GM12878 (cell line): ENCODE results near the gene SCNN1G. TPM values are rescaled to one million over a fixed set of nuclear protein-coding genes. Genes with fewer than 3 reads are reported as not detected.

Source experiments
- ATAC-seq: fragments of 200-7000 bp; cut with Tn5 transposase; 3 replicates; pipeline ENCODE4 v1.9.1; 2020; ENCODE audit warnings: mild to moderate bottlenecking, moderate library complexity
- BruUV-seq: library from RNA; stranded (reverse); fragments of 400-500 nt; replicated peaks from 2 replicates; lab custom pipeline; 2021; lab: Mats Ljungman, UMichigan
- CTCF ChIA-PET: fragments of 300-600 bp; sonication (Branson Sonifier 250); formaldehyde crosslinking; extraction: SDS; loops from one replicate; lab custom pipeline; 2021; ENCODE audit warnings: inconsistent platforms; lab: Yijun Ruan, JAX
- POLR2A ChIA-PET: fragments of 350-600 bp; formaldehyde crosslinking; extraction: SDS; loops from one replicate; lab custom pipeline; 2021; ENCODE audit warnings: inconsistent platforms; lab: Charles Lee
- RAD21 ChIA-PET: fragments of 300-600 bp; sonication (Branson Sonifier 250); formaldehyde crosslinking; loops from one replicate; lab custom pipeline; 2023; ENCODE audit warnings: antibody characterized with exemption; ENCODE audit not compliant: unreplicated experiment; lab: Charles Lee
- SMC1A ChIA-PET: fragments of 300-600 bp; sonication (Branson Sonifier 250); formaldehyde crosslinking; loops from one replicate; lab custom pipeline; 2023; ENCODE audit not compliant: unreplicated experiment, uncharacterized antibody; lab: Charles Lee
- DNase-seq: peaks from one replicate; pipeline ENCODE4 v3.0.0-alpha.2; 2011; ENCODE audit warnings: low read depth, low spot score
- FAIRE-seq: peaks from 3 replicates; lab custom pipeline; 2011; peaks lifted over from hg19 to GRCh38; lab: Jason Lieb, UNC
- H2AFZ ChIP-seq: 2 replicates; pipeline ENCODE4 v1.6.0; 2011; ENCODE audit warnings: low read depth, low read length, control low read depth; ENCODE audit not compliant: control insufficient read depth
- H3K27ac ChIP-seq: 2 replicates; pipeline ENCODE4 v1.5.1; 2011; ENCODE audit warnings: control low read depth; ENCODE audit not compliant: control insufficient read depth, insufficient read depth
- H3K27me3 ChIP-seq, 2 experiments: replicated peaks in 1 of 2; 2 replicates each; pipeline versions ENCODE4 v1.6.0 to v1.6.1; 2011; ENCODE audit warnings: low read length in 1 of 2; ENCODE audit not compliant: control insufficient read depth in 2 of 2, insufficient read depth in 2 of 2
- H3K36me3 ChIP-seq, 2 experiments: 2 replicates each; pipeline ENCODE4 v1.5.1; 2011; ENCODE audit warnings: low read length in 1 of 2; ENCODE audit not compliant: control insufficient read depth in 2 of 2, insufficient read depth in 2 of 2
- H3K4me1 ChIP-seq: 2 replicates; pipeline ENCODE4 v1.6.1; 2011; ENCODE audit warnings: mild to moderate bottlenecking, low read length, moderate library complexity, mixed read lengths; ENCODE audit not compliant: control insufficient read depth, insufficient read depth
- H3K4me2 ChIP-seq: 2 replicates; pipeline ENCODE4 v1.6.0; 2011; ENCODE audit warnings: control low read depth; ENCODE audit not compliant: control insufficient read depth, insufficient read depth
- H3K4me3 ChIP-seq: fragments of 200-600 bp; sonication (generic); 2 replicates; pipeline ENCODE4 v1.5.1; 2016
- H3K79me2 ChIP-seq: 2 replicates; pipeline ENCODE4 v1.6.0; 2011; ENCODE audit warnings: low read length; ENCODE audit not compliant: control insufficient read depth, insufficient read depth
- H3K9ac ChIP-seq: 2 replicates; pipeline ENCODE4 v1.8.0; 2011; ENCODE audit warnings: low read length, control low read depth, mixed read lengths; ENCODE audit not compliant: control insufficient read depth, insufficient read depth
- H3K9me3 ChIP-seq: replicated peaks from 3 replicates; pipeline ENCODE4 v1.5.1; 2011; ENCODE audit warnings: mild to moderate bottlenecking, low read length; ENCODE audit not compliant: control insufficient read depth, insufficient read depth
- H4K20me1 ChIP-seq: 2 replicates; pipeline ENCODE4 v1.6.0; 2011; ENCODE audit not compliant: control insufficient read depth, insufficient read depth
- ATF7 ChIP-seq: fragments of 450-650 bp; IDR thresholded peaks from 2 replicates; pipeline ENCODE4 v1.6.1; 2016; ENCODE audit warnings: low read depth, mild to moderate bottlenecking
- E2F8 ChIP-seq: fragments of 450-650 bp; IDR thresholded peaks from 2 replicates; pipeline ENCODE4 v1.6.1; 2018; ENCODE audit warnings: mild to moderate bottlenecking, low read depth, moderate library complexity; ENCODE audit not compliant: partially characterized antibody
- HDAC6 ChIP-seq: fragments of 200-600 bp; sonication (generic); IDR thresholded peaks from one replicate; pipeline ENCODE4 v1.8.0; 2017; ENCODE audit warnings: antibody characterized with exemption; ENCODE audit not compliant: unreplicated experiment
- MTA2 ChIP-seq: fragments of 450-650 bp; IDR thresholded peaks from 2 replicates; pipeline ENCODE4 v1.6.1; 2016; ENCODE audit warnings: low read depth, mild to moderate bottlenecking, moderate library complexity
- PML ChIP-seq: IDR thresholded peaks from 2 replicates; pipeline ENCODE4 v1.6.1; 2012; ENCODE audit warnings: low read length, inconsistent platforms
- USF2 ChIP-seq: IDR thresholded peaks from 2 replicates; pipeline ENCODE4 v1.6.1; 2011; ENCODE audit warnings: low read depth, low read length, improper control_type of control experiment, borderline replicate concordance
- ZNF687 ChIP-seq: fragments of 450-650 bp; IDR thresholded peaks from 2 replicates; pipeline ENCODE4 v1.6.1; 2017; ENCODE audit warnings: mild to moderate bottlenecking, moderate library complexity
- WGBS: methylation state at CpG from one replicate; pipeline ENCODE4 v1.1.6; 2016; ENCODE audit warnings: low lambda C conversion rate; ENCODE audit not compliant: insufficient replicate concordance, insufficient coverage; ENCODE audit errors: missing lambda C conversion rate; 5-methylcytosine and 5-hydroxymethylcytosine counted together
- in situ Hi-C: fragments of 300-500 bp; cut with MboI; formaldehyde crosslinking; loops from 9 replicates; pipeline ENCODE4 v1.14.3; 2018; ENCODE audit warnings: mixed read lengths
- intact Hi-C: fragments of 100-400 bp; cut with micrococcal nuclease; formaldehyde crosslinking; loops from one replicate; pipeline ENCODE4 v1.14.2; 2022; ENCODE audit not compliant: unreplicated experiment
- polyA plus RNA-seq, 11 experiments: library from polyadenylated mRNA; depleted of rRNA in 4 of 11; unstranded in 6 of 11; stranded (reverse) in 5 of 11; fragments of >200 nt; fragmentation: Nextera tagmentation in 4 of 11; fragmentation: Illumina TruSeq in 1 of 11; extraction: Ambion mirVana in 4 of 11; extraction: Trizol in 1 of 11; gene quantifications; 1 replicate in 1 of 11; 2 replicates in 10 of 11; pipeline versions ENCODE4 v1.2.1 to v1.2.3, GENCODE V29; 2011 to 2016; ENCODE audit warnings: inconsistent platforms in 2 of 11, missing spikeins in 2 of 11, low read depth in 1 of 11
- total RNA-seq, 4 experiments: library from RNA; depleted of rRNA in 3 of 4; stranded (reverse); fragments of >200 nt in 3 of 4; fragmentation: Illumina TruSeq in 1 of 4; extraction: Trizol in 1 of 4; gene quantifications; 2 replicates each; pipeline versions ENCODE4 v1.2.1 to v1.2.3, GENCODE V29; 2013 to 2021

The SCNN1G gene
- total and polyA plus RNA-seq, 10 of the 15 experiments (the other 5 are each of a cell fraction or from before 2014, with no cell fraction given): 0.04 to 0.86 (median 0.08) TPM; not detected in 5

GRCh38 chr16:23172583-23172982 lies 10.0 kb upstream of the SCNN1G start:
- in situ Hi-C loops: no loop called here

GRCh38 chr16:23172994-23173393 lies 9.6 kb upstream of the SCNN1G start:
- H3K79me2 ChIP-seq: no peaks in the 10 kb centered on the region
- FAIRE-seq (no peak), DNase-seq (no peak), ATAC-seq (no peak)
- H3K4me1 ChIP-seq: no peaks in the 10 kb centered on the region
- intact Hi-C loops (loop anchor here (10.0 kb wide), 1 partner anchor 58 kb away; no protein-coding TSS in a partner anchor), in situ Hi-C loops (no loop called here)
- H3K4me2 ChIP-seq: no peak overlapping the region
- no peak overlapping the region for H2AFZ ChIP-seq
- H3K4me3 ChIP-seq: no peak overlapping the region
- BruUV-seq: no TSS peak
- H3K9ac ChIP-seq: no peak overlapping the region
- no peaks in the 10 kb centered on the region; a peak in 1 of 4 replicates for H3K27me3 ChIP-seq
- H4K20me1 ChIP-seq: no peaks in the 10 kb centered on the region
- H3K36me3 ChIP-seq: no peaks in the 10 kb centered on the region
- H3K27ac ChIP-seq: no peak overlapping the region
- SMC1A ChIA-PET: no interaction called here
- RAD21 ChIA-PET: no interaction called here
- CTCF ChIA-PET: interaction anchor here (0.6 to 3.9 kb wide), 4 partner anchors 261 to 457 kb away, joined by 3 to 19 read pairs (median 8); no protein-coding TSS in a partner anchor
- 60% methylated on average over 3 of the region's 3 CpGs for WGBS
- POLR2A ChIA-PET: no interaction called here
- H3K9me3 ChIP-seq: no peaks in the 10 kb centered on the region
- TF ChIP-seq ZNF687 (no peak), E2F8 (no peak)

More at GRCh38 chr16:23172583-23172982, 10.0 kb upstream of the SCNN1G start:
- no peak for ATAC-seq
- ChIA-PET CTCF (interaction anchor here (0.6 to 3.9 kb wide), 3 partner anchors 261 to 457 kb away, joined by 3 to 19 read pairs (median 6); no protein-coding TSS in a partner anchor), POLR2A (no interaction called here), SMC1A (no interaction called here), RAD21 (interaction anchor here (1.0 kb wide), 1 partner anchor 263 kb away, joined by 3 read pairs; no protein-coding TSS in a partner anchor)
- Histone ChIP-seq H3K79me2 (no peaks in the 10 kb centered on the region), H3K4me3 (no peak overlapping the region), H3K4me2 (no peak overlapping the region), H3K9ac (no peak overlapping the region), H3K27me3 (no peaks in the 10 kb centered on the region; a peak in 1 of 4 replicates), H3K27ac (no peak overlapping the region), H3K36me3 (no peaks in the 10 kb centered on the region), H4K20me1 (no peaks in the 10 kb centered on the region), H3K4me1 (no peaks in the 10 kb centered on the region), H2AFZ (no peak overlapping the region), H3K9me3 (no peaks in the 10 kb centered on the region)
- 24% methylated on average over 7 of the region's 7 CpGs for WGBS
- no TSS peak for BruUV-seq
- no peak for FAIRE-seq
- no peak for TF ChIP-seq USF2
- TF ChIP-seq HDAC6: no peak
- TF ChIP-seq PML: no peak
- TF ChIP-seq ATF7: no peak
- no peak for TF ChIP-seq MTA2
- no peak for DNase-seq
- intact Hi-C loops: loop anchor here (10.0 kb wide), 1 partner anchor 58 kb away; no protein-coding TSS in a partner anchor
